ENCODE measurements around the gene SSBP4. TPM values are rescaled to one million over a fixed set of nuclear protein-coding genes. Genes with fewer than 3 reads are reported as not detected.

Gene SSBP4
- total and polyA plus RNA-seq, 2 donors (not counting 3 experiments of a cell fraction or from before 2014, with no cell fraction given) = 89.6 to 151 TPM

DNA sequence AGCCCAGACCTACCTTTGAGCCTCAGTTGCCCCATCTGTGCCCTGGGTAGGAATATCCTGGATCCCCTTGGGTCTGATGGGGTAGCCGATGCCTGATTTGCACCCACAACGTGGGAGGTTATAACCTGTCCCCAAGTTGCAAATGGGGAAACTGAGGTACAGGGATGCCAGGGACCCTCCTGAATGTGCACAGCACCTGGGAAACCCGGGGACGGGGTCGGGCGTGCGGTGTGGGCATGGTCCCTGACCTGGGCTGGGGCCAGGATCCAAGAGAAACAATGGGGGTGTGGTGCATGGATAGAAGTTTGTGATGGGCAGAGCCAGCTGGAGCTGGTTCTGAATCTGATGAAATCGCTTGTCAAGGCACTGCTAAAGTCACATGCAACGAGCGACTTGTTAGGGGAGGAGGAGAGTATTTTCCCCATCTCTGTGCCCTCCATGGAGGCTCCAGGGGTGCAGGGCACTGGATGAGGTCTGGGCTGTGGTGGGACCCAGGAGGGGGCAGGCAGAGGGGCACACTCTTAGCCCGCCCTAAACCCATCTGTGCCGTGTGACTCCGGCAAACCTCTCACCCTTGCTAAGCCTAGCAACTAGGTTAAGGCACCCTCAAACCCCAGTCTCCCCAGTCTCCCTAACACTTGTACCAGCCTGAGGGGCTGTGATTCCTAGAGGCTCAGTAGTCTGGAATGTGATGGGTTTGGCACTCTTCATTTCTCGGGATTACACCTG, 32.5 kb upstream of the SSBP4 start:
- intact Hi-C loops (cut with micrococcal nuclease) (loop anchor here (1.0 to 2.0 kb wide), 4 partner anchors 12 to 37 kb away; no protein-coding TSS in a partner anchor), dilution Hi-C loops (cut with MboI; ENCODE audit: extremely low pct_ligation_motif_present, low sequenced_read_pairs) (no loop called here)
- FAIRE-seq (peak; percentile 43), DNase-seq (ENCODE audit: low read depth, low spot score) (no peak)
- Histone ChIP-seq H3K9ac (replicated peaks; ENCODE audit: extremely low read depth, insufficient read depth, low read length) (peak overlapping the region; percentile 91), H3K79me2 (ENCODE audit: control insufficient read depth, insufficient read depth, low read length) (peaks cover 26% of the 10 kb centered on the region), H3K36me3 (ENCODE audit: control insufficient read depth in 2 of 2, extremely low read depth in 1 of 2, insufficient read depth in 2 of 2, low read length in 2 of 2) (peaks cover 0 to 9% of the 10 kb centered on the region in 2 experiments), H3K9me1 (replicated peaks; ENCODE audit: control insufficient read depth, extremely low read depth, insufficient read depth, low read length) (no peaks in the 10 kb centered on the region), H3K27me3 (ENCODE audit: control insufficient read depth in 2 of 2, insufficient read depth in 2 of 2, low read length in 2 of 2) (no peaks in the 10 kb centered on the region), H3K4me2 (ENCODE audit: insufficient read depth, low read length) (peak overlapping the region; percentile 92), H3K9me3 (replicated peaks; ENCODE audit: control insufficient read depth, insufficient read depth, low read length) (no peaks in the 10 kb centered on the region), H3K27ac (ENCODE audit: insufficient read depth, low read depth, low read length) (peak overlapping the region; percentile 69), H3K4me1 (ENCODE audit: control insufficient read depth, extremely low read depth, insufficient read depth, low read length) (peaks cover 15% of the 10 kb centered on the region), H3K4me3 (replicated peaks in 1 of 3; ENCODE audit: insufficient read depth in 1 of 3, low read depth in 1 of 3, low read length in 3 of 3) (peak overlapping the region; percentile 71 to 97 (median 94)), H4K20me1 (replicated peaks; ENCODE audit: control insufficient read depth, extremely low read depth, insufficient read depth, low read length) (no peaks in the 10 kb centered on the region), H2AFZ (ENCODE audit: low read depth, low read length) (no peak overlapping the region)
- no peak for TF ChIP-seq CTCF (IDR thresholded peaks at IDR 0.05; ENCODE audit: extremely low read depth in 1 of 2, insufficient read depth in 1 of 2, low read depth in 1 of 2, low read length in 2 of 2)
- no peak for TF ChIP-seq FOS (IDR thresholded peaks at IDR 0.05; ENCODE audit: borderline replicate concordance, insufficient read depth, low read length)
- BruUV-seq (replicated peaks) = no TSS peak
- CTCF ChIA-PET = interaction anchor here (1.0 to 9.4 kb wide), 19 partner anchors 14 to 111 kb away, joined by 3 to 115 read pairs (median 11); partner anchors contain the start of genes JUND and SSBP4
- POLR2A ChIA-PET = interaction anchor here (0.9 to 3.6 kb wide), 14 partner anchors 11 to 163 kb away, joined by 3 to 87 read pairs (median 8); partner anchors contain the start of genes JUND and SSBP4
